Vagina (tissue), 2 donors: Measurements from ENCODE around the gene GLI3. TPM values are rescaled to one million over a fixed set of nuclear protein-coding genes. Genes with fewer than 3 reads are reported as not detected.

Source experiments
- DNase-seq, 2 donors: peaks; one replicate each; pipeline ENCODE4 v3.0.0-alpha.2; 2017; ENCODE audit errors: extremely low spot score in 2 of 2
- H3K27ac ChIP-seq: fragments of 200-600 bp; sonication (generic); one replicate; pipeline ENCODE4 v1.5.1; 2019
- H3K27me3 ChIP-seq: fragments of 200-600 bp; sonication (generic); one replicate; pipeline ENCODE4 v1.5.1; 2019
- H3K36me3 ChIP-seq, 2 donors: fragments of 200-600 bp; sonication (generic); one replicate each; pipeline ENCODE4 v1.5.1; 2017 to 2019
- H3K4me1 ChIP-seq: fragments of 200-600 bp; sonication (generic); one replicate; pipeline ENCODE4 v1.5.1; 2019
- H3K4me3 ChIP-seq, 2 donors: fragments of 200-600 bp; sonication (generic); 1 replicate in 1 of 2; 2 replicates in 1 of 2; pipeline ENCODE4 v1.5.1; 2016 to 2019
- H3K9me3 ChIP-seq: fragments of 200-600 bp; sonication (generic); one replicate; pipeline ENCODE4 v1.5.1; 2019
- POLR2A ChIP-seq, 2 donors: fragments of 450-650 bp; IDR thresholded peaks; one replicate each; pipeline ENCODE4 v1.6.1; 2017; ENCODE audit warnings: antibody characterized with exemption in 2 of 2, mild to moderate bottlenecking in 2 of 2, moderate library complexity in 2 of 2
- POLR2AphosphoS5 ChIP-seq, 2 donors: sonication (generic); formaldehyde crosslinking; IDR thresholded peaks; one replicate each; pipeline ENCODE4 v1.9.0; 2017; ENCODE audit warnings: antibody characterized with exemption in 2 of 2, mild to moderate bottlenecking in 2 of 2, low read depth in 1 of 2; ENCODE audit not compliant: insufficient read depth in 1 of 2
- intact Hi-C: fragments of 100-400 bp; cut with DNase I; formaldehyde crosslinking; loops from one replicate; pipeline ENCODE4 v1.15.1; 2023
- total RNA-seq: library from RNA; depleted of rRNA; stranded (reverse); fragments of >200 nt; gene quantifications from one replicate; pipeline ENCODE4 v1.2.3, GENCODE V29; 2016
- TF ChIP-seq, protein P1 (sequence below), 3 experiments: fragments of 450-650 bp in 2 of 3; fragments of 200-600 bp in 1 of 3; sonication (generic) in 1 of 3; IDR thresholded peaks; one replicate each; pipeline ENCODE4 v1.5.1; 2017 to 2019; ENCODE audit warnings: antibody characterized with exemption in 3 of 3, mild to moderate bottlenecking in 2 of 3, moderate library complexity in 2 of 3

GLI3 gene
- total RNA-seq, 1 donor from 2014 or later, result 24.6 TPM

DNA sequence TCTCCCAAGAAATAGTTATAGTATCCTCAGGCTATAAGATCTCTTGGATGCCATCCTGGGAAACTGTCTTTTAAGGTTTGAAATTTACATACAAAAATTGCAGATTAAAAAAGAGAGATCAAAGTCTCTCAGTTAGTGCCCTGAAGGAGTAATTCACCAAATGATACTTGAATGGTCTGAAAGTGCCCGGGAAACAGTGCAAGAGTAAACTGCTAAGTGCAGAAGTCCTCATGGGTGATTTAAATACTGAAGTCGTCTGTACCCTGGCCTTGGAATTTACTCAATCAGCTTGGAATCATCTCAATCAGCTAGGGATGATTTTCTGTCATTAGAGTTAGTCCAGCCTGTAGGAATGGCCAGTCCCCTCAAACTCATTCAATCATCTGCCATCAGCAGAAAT lies 155.3 kb downstream of the GLI3 start:
- no peak for DNase-seq
- Histone ChIP-seq H3K27ac (no peak overlapping the region), H3K27me3 (no peaks in the 10 kb centered on the region), H3K4me1 (peaks cover 36% of the 10 kb centered on the region), H3K36me3 (no peaks in the 10 kb centered on the region), H3K4me3 (no peak overlapping the region), H3K9me3 (no peaks in the 10 kb centered on the region)
- intact Hi-C loops, result no loop called here
- no peak for TF ChIP-seq POLR2AphosphoS5 (IDR thresholded peaks at IDR 0.05; ENCODE audit: insufficient read depth in 1 of 2, low read depth in 1 of 2)
- TF ChIP-seq, protein P1, sequence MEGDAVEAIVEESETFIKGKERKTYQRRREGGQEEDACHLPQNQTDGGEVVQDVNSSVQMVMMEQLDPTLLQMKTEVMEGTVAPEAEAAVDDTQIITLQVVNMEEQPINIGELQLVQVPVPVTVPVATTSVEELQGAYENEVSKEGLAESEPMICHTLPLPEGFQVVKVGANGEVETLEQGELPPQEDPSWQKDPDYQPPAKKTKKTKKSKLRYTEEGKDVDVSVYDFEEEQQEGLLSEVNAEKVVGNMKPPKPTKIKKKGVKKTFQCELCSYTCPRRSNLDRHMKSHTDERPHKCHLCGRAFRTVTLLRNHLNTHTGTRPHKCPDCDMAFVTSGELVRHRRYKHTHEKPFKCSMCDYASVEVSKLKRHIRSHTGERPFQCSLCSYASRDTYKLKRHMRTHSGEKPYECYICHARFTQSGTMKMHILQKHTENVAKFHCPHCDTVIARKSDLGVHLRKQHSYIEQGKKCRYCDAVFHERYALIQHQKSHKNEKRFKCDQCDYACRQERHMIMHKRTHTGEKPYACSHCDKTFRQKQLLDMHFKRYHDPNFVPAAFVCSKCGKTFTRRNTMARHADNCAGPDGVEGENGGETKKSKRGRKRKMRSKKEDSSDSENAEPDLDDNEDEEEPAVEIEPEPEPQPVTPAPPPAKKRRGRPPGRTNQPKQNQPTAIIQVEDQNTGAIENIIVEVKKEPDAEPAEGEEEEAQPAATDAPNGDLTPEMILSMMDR (IDR thresholded peaks at IDR 0.05), result no peak
- TF ChIP-seq POLR2A (IDR thresholded peaks at IDR 0.05), result no peak

DNA sequence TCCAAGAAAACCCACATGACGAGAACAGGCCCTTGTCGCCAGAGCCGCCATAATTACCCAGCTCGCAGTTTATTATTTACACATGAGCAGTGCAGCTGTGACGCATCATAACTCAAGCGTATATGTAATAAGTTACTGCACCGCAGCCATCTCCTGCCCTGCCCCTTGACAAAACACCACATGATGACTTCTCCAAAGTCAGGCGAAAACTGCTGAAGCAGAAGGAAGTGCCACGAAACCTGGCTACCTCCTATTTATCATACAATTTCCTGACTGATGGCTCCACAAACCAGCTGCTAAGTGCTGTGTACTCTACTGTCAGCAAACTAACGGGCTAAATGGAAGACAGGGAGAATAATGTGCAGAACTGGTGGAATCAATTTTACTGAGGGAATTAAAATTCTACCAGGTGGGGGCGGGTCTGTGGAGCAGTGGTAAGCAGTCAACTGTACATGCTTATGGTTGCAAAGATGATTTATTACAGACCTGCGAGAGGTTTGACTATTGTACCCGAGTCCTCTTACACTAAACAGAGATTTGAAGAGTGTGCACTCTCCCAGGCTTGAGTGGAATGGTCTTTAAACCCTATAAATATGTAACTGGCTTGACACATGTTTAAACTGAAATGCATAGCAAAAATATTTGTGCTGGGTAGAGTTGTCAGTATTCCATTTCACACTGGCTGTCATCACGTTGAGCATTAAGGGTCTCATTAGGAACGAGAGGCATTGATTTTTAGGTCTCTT lies 156.0 kb downstream of the GLI3 start:
- Histone ChIP-seq H3K4me1 (peaks cover 38% of the 10 kb centered on the region), H3K27ac (no peak overlapping the region), H3K27me3 (no peaks in the 10 kb centered on the region), H3K9me3 (no peaks in the 10 kb centered on the region), H3K36me3 (no peaks in the 10 kb centered on the region), H3K4me3 (no peak overlapping the region)
- no peak for DNase-seq
- intact Hi-C loops, result no loop called here
- TF ChIP-seq, protein P1 (IDR thresholded peaks at IDR 0.05), result no peak

DNA sequence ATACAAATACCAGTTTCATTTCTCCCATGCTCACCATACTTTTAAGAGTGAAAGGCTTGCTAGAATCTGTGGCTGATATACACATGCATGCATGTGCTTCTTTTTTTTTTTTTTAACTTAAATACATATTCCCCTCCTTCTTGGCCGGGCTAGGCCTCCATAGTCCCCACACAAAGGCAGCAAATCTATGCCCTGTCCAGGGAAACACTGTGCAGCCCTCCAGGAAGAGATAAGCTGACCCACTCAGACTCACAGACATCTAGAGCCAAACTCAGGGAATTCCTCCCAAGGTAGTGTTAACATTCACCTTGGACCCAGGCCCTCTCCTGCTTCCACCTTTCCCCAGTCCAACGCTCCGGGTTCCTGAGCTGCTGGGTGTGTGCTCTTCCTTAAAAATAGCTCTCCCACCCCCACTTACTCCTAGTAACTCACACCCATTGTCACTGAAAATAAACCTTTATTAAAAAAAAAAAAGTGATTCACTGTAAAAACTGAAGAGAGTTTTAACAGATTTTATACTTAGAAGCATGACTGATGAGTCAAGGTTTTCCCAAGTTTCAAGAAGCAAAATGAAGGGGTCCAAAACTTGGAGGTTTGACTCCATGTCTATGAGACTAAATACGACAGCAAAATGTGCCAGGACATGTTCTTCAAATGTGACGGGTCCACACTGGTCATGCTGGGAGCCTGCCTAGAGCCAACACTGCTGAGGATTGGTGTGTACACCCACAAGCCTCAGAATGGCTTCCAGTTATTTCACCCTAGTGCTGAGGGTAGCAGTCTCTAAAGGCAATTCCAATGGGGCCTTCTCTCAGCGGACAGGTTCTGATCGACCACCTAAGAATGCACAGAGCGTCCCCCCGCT lies 159.5 kb downstream of the GLI3 start:
- DNase-seq, result no peak
- Histone ChIP-seq H3K27me3 (no peaks in the 10 kb centered on the region), H3K36me3 (no peaks in the 10 kb centered on the region), H3K9me3 (no peaks in the 10 kb centered on the region), H3K4me3 (no peak overlapping the region), H3K4me1 (peaks cover 40% of the 10 kb centered on the region), H3K27ac (no peak overlapping the region)
- intact Hi-C loops, result no loop called here
- no peak for TF ChIP-seq POLR2AphosphoS5 (IDR thresholded peaks at IDR 0.05; ENCODE audit: insufficient read depth in 1 of 2, low read depth in 1 of 2)

GRCh38 chr7:42076870-42077269 lies 160.1 kb downstream of the GLI3 start:
- Histone ChIP-seq H3K36me3 (no peaks in the 10 kb centered on the region), H3K27me3 (no peaks in the 10 kb centered on the region), H3K4me1 (peaks cover 40% of the 10 kb centered on the region), H3K4me3 (no peak overlapping the region), H3K27ac (no peak overlapping the region), H3K9me3 (no peaks in the 10 kb centered on the region)
- TF ChIP-seq, protein P1 (IDR thresholded peaks at IDR 0.05), result no peak
- TF ChIP-seq POLR2A (IDR thresholded peaks at IDR 0.05), result no peak
- TF ChIP-seq POLR2AphosphoS5 (IDR thresholded peaks at IDR 0.05; ENCODE audit: insufficient read depth in 1 of 2, low read depth in 1 of 2), result no peak
- no peak for DNase-seq
- intact Hi-C loops, result no loop called here

- intact Hi-C loops, result no loop called here
- no peak for DNase-seq
- no peak overlapping the region for H3K4me3 ChIP-seq
- H3K27me3 ChIP-seq, result no peaks in the 10 kb centered on the region
- no peaks in the 10 kb centered on the region for H3K36me3 ChIP-seq
- H3K4me1 ChIP-seq, result peaks cover 45% of the 10 kb centered on the region
- H3K9me3 ChIP-seq, result no peaks in the 10 kb centered on the region
- TF ChIP-seq, protein P1 (IDR thresholded peaks at IDR 0.05), result no peak
- no peak for TF ChIP-seq POLR2A (IDR thresholded peaks at IDR 0.05)
- no peak for TF ChIP-seq POLR2AphosphoS5 (IDR thresholded peaks at IDR 0.05; ENCODE audit: insufficient read depth in 1 of 2, low read depth in 1 of 2)
- no peak overlapping the region for H3K27ac ChIP-seq
These were observed 161.6 kb downstream of the GLI3 start for GRCh38 chr7:42075418-42075817.
